Measurements from ENCODE around the gene COTL1.

Gene COTL1

GRCh38 chr16:84540194-84540593 is 77.7 kb downstream of the COTL1 start:
- no peaks in the 10 kb centered on the region for H4K20me1 ChIP-seq (ENCODE audit: insufficient read depth, low read length)
- DNase-seq: no peak
- H3K4me2 ChIP-seq (ENCODE audit: low read depth, low read length): no peak overlapping the region
- no peaks in the 10 kb centered on the region for H3K36me3 ChIP-seq (replicated peaks; ENCODE audit: insufficient read depth, low read length)
- H3K9me2 ChIP-seq (replicated peaks; ENCODE audit: insufficient read depth, low read length): no peaks in the 10 kb centered on the region
- H2AFZ ChIP-seq (ENCODE audit: low read length): no peak overlapping the region
- H3K27me3 ChIP-seq (replicated peaks; ENCODE audit: insufficient read depth, low read length): no peaks in the 10 kb centered on the region
- TF ChIP-seq EZH2 (optimal IDR thresholded peaks at IDR 0.05; ENCODE audit: low read depth, low read length): no peak
- TF ChIP-seq EZH2phosphoT487 (IDR thresholded peaks at IDR 0.05; ENCODE audit: low read length): no peak
- no peak for TF ChIP-seq CTCF (IDR thresholded peaks at IDR 0.05; ENCODE audit: low read length)
- H3K4me3 ChIP-seq (ENCODE audit: low read length): no peak overlapping the region
- no peaks in the 10 kb centered on the region for H3K9me3 ChIP-seq (replicated peaks; ENCODE audit: insufficient read depth, low read length)
- no peaks in the 10 kb centered on the region for H3K79me2 ChIP-seq (ENCODE audit: low read length)
- H3K9ac ChIP-seq (ENCODE audit: low read length): no peak overlapping the region
- no peaks in the 10 kb centered on the region for H3K4me1 ChIP-seq (ENCODE audit: low read length)
- H3K27ac ChIP-seq (ENCODE audit: low read length): no peak overlapping the region
- no peaks in the 10 kb centered on the region for H3F3A ChIP-seq (ENCODE audit: insufficient read depth, low read length)

- no peak for TF ChIP-seq EZH2 (optimal IDR thresholded peaks at IDR 0.05; ENCODE audit: low read depth, low read length)
- TF ChIP-seq EZH2phosphoT487 (IDR thresholded peaks at IDR 0.05; ENCODE audit: low read length): no peak
- no peak for TF ChIP-seq CTCF (IDR thresholded peaks at IDR 0.05; ENCODE audit: low read length)
- no peaks in the 10 kb centered on the region for H3K9me2 ChIP-seq (replicated peaks; ENCODE audit: insufficient read depth, low read length)
- no peaks in the 10 kb centered on the region for H3K4me1 ChIP-seq (ENCODE audit: low read length)
- H3K9me3 ChIP-seq (replicated peaks; ENCODE audit: insufficient read depth, low read length): no peaks in the 10 kb centered on the region
- H3K27ac ChIP-seq (ENCODE audit: low read length): no peak overlapping the region
- no peak overlapping the region for H2AFZ ChIP-seq (ENCODE audit: low read length)
- no peak overlapping the region for H3K4me3 ChIP-seq (ENCODE audit: low read length)
- H3K4me2 ChIP-seq (ENCODE audit: low read depth, low read length): no peak overlapping the region
- H3K9ac ChIP-seq (ENCODE audit: low read length): no peak overlapping the region
- H4K20me1 ChIP-seq (ENCODE audit: insufficient read depth, low read length): no peaks in the 10 kb centered on the region
- DNase-seq: no peak
- no peaks in the 10 kb centered on the region for H3F3A ChIP-seq (ENCODE audit: insufficient read depth, low read length)
- no peaks in the 10 kb centered on the region for H3K27me3 ChIP-seq (replicated peaks; ENCODE audit: insufficient read depth, low read length)
- H3K36me3 ChIP-seq (replicated peaks; ENCODE audit: insufficient read depth, low read length): no peaks in the 10 kb centered on the region
- H3K79me2 ChIP-seq (ENCODE audit: low read length): no peaks in the 10 kb centered on the region
These were observed 79.5 kb downstream of the COTL1 start for GRCh38 chr16:84538222-84538840.

- Histone ChIP-seq H4K20me1 (ENCODE audit: insufficient read depth, low read length) (no peaks in the 10 kb centered on the region), H3K4me1 (ENCODE audit: low read length) (no peaks in the 10 kb centered on the region), H3K9ac (ENCODE audit: low read length) (no peak overlapping the region), H3K9me2 (replicated peaks; ENCODE audit: insufficient read depth, low read length) (no peaks in the 10 kb centered on the region), H2AFZ (ENCODE audit: low read length) (no peak overlapping the region), H3K4me2 (ENCODE audit: low read depth, low read length) (no peak overlapping the region), H3K36me3 (replicated peaks; ENCODE audit: insufficient read depth, low read length) (no peaks in the 10 kb centered on the region), H3K9me3 (replicated peaks; ENCODE audit: insufficient read depth, low read length) (no peaks in the 10 kb centered on the region), H3K4me3 (ENCODE audit: low read length) (no peak overlapping the region), H3K79me2 (ENCODE audit: low read length) (no peaks in the 10 kb centered on the region), H3K27ac (ENCODE audit: low read length) (no peak overlapping the region), H3F3A (ENCODE audit: insufficient read depth, low read length) (no peaks in the 10 kb centered on the region), H3K27me3 (replicated peaks; ENCODE audit: insufficient read depth, low read length) (no peaks in the 10 kb centered on the region)
- no peak for TF ChIP-seq EZH2 (optimal IDR thresholded peaks at IDR 0.05; ENCODE audit: low read depth, low read length)
- no peak for TF ChIP-seq EZH2phosphoT487 (IDR thresholded peaks at IDR 0.05; ENCODE audit: low read length)
- no peak for TF ChIP-seq CTCF (IDR thresholded peaks at IDR 0.05; ENCODE audit: low read length)
- no peak for DNase-seq
These were observed 80.3 kb downstream of the COTL1 start for GRCh38 chr16:84537491-84538151.
